Rectal smooth muscle tissue (tissue), 1 donor: ENCODE data around the gene USP25.

Experiments
- H3K27ac ChIP-seq: one replicate; pipeline ENCODE4 v1.7.0; 2013; ENCODE audit warnings: low read depth, low read length, inconsistent platforms
- H3K27me3 ChIP-seq: one replicate; pipeline ENCODE4 v1.7.0; 2013; ENCODE audit warnings: low read length; ENCODE audit not compliant: control insufficient read depth, insufficient read depth
- H3K36me3 ChIP-seq: one replicate; pipeline ENCODE4 v1.7.0; 2013; ENCODE audit warnings: low read length; ENCODE audit not compliant: control insufficient read depth, insufficient read depth
- H3K4me1 ChIP-seq: one replicate; pipeline ENCODE4 v1.7.0; 2013; ENCODE audit warnings: low read length; ENCODE audit not compliant: control insufficient read depth, insufficient read depth
- H3K4me3 ChIP-seq: one replicate; pipeline ENCODE4 v1.7.0; 2013; ENCODE audit warnings: low read length
- H3K9ac ChIP-seq: one replicate; pipeline ENCODE4 v1.7.0; 2013; ENCODE audit warnings: low read length

The USP25 gene

DNA sequence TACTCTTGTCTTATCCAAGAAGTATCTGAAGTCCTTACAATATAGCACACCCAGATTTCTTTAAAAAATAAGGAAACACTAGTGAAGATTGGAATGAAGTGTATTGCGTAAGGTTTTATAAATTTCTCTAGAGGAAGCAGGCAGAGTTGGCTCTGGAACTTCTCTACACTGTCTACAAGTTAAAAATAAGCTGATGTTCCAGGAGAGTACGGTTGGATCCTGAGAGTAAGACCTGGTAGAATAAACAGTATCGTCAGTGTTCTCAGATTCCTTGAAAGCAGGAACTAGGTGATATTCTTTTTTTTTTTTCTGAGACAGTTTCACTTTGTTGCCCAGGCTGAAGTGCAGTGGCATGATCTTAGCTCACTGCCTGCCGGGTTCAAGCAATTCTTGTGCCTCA, 107.9 kb downstream of the USP25 start:
- Histone ChIP-seq H3K27ac (peak overlapping the region; percentile 54), H3K4me3 (no peak overlapping the region), H3K27me3 (no peaks in the 10 kb centered on the region), H3K36me3 (peaks cover 5% of the 10 kb centered on the region), H3K9ac (no peak overlapping the region), H3K4me1 (peaks cover 3% of the 10 kb centered on the region)

DNA sequence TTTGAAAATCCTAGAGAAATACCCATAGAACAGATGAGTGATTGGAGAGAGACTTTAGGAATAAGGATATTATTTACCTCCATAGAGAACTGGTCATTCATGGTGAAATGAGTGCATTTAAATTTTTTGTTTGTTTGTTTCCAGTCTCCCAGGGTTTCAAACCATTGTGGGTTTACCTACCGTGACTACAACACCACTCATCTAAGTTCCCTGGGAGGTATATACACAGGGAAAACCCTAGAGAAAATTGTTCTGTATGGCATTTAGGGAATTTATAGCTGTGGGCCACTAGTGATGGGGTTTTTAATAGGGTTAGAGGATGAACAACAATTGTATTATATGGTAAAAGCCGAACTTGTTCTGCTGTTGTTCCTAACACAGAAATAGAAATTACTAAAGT, 109.2 kb downstream of the USP25 start:
- H3K9ac ChIP-seq: no peak overlapping the region
- no peak overlapping the region for H3K4me3 ChIP-seq
- H3K4me1 ChIP-seq: peaks cover 3% of the 10 kb centered on the region
- H3K27me3 ChIP-seq: no peaks in the 10 kb centered on the region
- H3K36me3 ChIP-seq: peaks cover 5% of the 10 kb centered on the region
- H3K27ac ChIP-seq: no peak overlapping the region

DNA sequence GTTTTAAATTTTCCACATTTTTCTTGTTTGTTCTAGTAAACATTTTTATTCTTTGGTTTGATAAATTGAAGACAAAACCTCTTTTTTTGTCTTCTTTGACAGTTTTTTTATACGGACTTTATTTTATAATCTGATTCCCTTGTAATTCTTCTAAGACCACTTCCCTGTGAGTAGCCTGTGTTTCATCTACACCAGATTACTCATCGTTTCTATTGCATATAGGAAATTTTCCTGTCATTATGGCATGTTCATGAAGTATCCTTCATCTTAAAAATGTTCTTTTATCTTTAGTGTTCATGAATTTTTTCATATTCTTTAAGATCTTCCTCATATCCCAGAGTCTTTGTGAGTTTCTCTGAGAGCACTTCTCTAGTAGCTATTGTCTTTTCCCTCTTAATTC, 109.8 kb downstream of the USP25 start:
- Histone ChIP-seq H3K9ac (no peak overlapping the region), H3K27ac (no peak overlapping the region), H3K4me1 (peaks cover 3% of the 10 kb centered on the region), H3K36me3 (peaks cover 3% of the 10 kb centered on the region), H3K4me3 (no peak overlapping the region), H3K27me3 (no peaks in the 10 kb centered on the region)

DNA sequence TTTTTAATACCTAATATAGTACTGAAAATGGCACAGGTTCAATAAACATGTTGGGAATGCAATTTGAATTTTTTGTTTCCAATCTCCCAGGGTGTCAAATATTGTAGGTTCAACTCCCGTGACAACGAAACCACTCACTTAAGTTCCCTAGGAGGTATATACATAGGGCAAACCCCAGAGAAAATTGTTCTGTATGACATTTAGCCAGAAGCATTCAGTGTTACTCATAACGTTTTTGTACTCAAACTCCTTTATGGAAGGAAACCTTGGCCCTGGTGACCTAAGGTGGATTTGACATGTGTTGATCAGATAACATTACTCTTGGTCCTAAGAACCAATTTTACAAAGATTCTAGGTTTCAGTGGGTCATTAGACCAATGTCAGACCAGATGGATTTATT, 110.6 kb downstream of the USP25 start:
- Histone ChIP-seq H3K4me1 (peaks cover 3% of the 10 kb centered on the region), H3K27me3 (no peaks in the 10 kb centered on the region), H3K4me3 (no peak overlapping the region), H3K27ac (no peak overlapping the region), H3K36me3 (no peaks in the 10 kb centered on the region), H3K9ac (no peak overlapping the region)

DNA sequence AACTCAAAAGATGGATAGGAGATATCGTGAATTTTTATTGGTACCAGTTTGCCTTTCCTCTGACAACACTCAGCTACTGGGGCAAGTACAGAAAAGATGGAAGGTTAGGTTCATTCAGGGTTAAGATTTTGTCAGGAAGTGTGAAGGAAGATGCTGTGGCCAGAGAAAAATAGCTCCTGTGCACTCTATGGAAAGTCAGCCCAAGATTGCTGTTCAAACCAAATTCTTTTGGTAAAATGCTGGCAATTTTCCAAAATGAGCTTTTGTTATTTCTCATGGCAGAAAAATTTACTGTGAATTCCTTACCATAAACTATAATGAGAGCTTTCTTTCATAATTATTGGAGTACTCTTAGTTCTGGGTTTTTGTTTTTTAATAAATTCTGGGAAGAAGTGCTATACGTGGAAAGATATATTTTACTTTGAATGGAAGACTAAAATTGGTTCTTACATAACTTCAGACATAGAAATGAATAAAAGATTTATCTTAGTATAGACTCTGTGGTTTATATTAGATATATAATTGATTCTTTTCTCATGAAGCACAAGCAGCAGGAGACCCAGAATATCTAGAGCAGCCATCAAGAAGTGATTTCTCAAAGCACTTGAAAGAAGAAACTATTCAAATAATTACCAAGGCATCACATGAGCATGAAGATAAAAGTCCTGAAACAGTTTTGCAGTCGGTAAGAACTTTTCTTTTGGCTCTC, 112.2 kb downstream of the USP25 start:
- peaks cover 3% of the 10 kb centered on the region for H3K4me1 ChIP-seq
- no peak overlapping the region for H3K9ac ChIP-seq
- H3K27me3 ChIP-seq: no peaks in the 10 kb centered on the region
- no peaks in the 10 kb centered on the region for H3K36me3 ChIP-seq
- H3K27ac ChIP-seq: no peak overlapping the region
- H3K4me3 ChIP-seq: no peak overlapping the region

- no peak overlapping the region for H3K9ac ChIP-seq
These were observed 112.7 kb downstream of the USP25 start for GRCh38 chr21:15842565-15842880.

GRCh38 chr21:15843766-15844165, 114.0 kb downstream of the USP25 start:
- Histone ChIP-seq H3K4me1 (no peaks in the 10 kb centered on the region), H3K9ac (no peak overlapping the region), H3K4me3 (no peak overlapping the region), H3K27ac (no peak overlapping the region), H3K27me3 (no peaks in the 10 kb centered on the region), H3K36me3 (no peaks in the 10 kb centered on the region)

More at GRCh38 chr21:15842565-15842880, 112.7 kb downstream of the USP25 start:
- Histone ChIP-seq H3K4me3 (no peak overlapping the region), H3K27ac (no peak overlapping the region), H3K4me1 (peaks cover 3% of the 10 kb centered on the region), H3K27me3 (no peaks in the 10 kb centered on the region), H3K36me3 (no peaks in the 10 kb centered on the region)

GRCh38 chr21:15848634-15849560, 119.1 kb downstream of the USP25 start:
- Histone ChIP-seq H3K4me3 (no peak overlapping the region), H3K27me3 (no peaks in the 10 kb centered on the region), H3K9ac (no peak overlapping the region), H3K4me1 (no peaks in the 10 kb centered on the region), H3K27ac (no peak overlapping the region), H3K36me3 (no peaks in the 10 kb centered on the region)

- no peaks in the 10 kb centered on the region for H3K36me3 ChIP-seq
- no peaks in the 10 kb centered on the region for H3K27me3 ChIP-seq
- H3K4me3 ChIP-seq: no peak overlapping the region
- no peak overlapping the region for H3K9ac ChIP-seq
- H3K27ac ChIP-seq: no peak overlapping the region
- no peaks in the 10 kb centered on the region for H3K4me1 ChIP-seq
These were observed 120.1 kb downstream of the USP25 start for GRCh38 chr21:15849927-15850326.

- H3K4me1 ChIP-seq: no peaks in the 10 kb centered on the region
These were observed 120.9 kb downstream of the USP25 start for GRCh38 chr21:15850645-15851044.

DNA sequence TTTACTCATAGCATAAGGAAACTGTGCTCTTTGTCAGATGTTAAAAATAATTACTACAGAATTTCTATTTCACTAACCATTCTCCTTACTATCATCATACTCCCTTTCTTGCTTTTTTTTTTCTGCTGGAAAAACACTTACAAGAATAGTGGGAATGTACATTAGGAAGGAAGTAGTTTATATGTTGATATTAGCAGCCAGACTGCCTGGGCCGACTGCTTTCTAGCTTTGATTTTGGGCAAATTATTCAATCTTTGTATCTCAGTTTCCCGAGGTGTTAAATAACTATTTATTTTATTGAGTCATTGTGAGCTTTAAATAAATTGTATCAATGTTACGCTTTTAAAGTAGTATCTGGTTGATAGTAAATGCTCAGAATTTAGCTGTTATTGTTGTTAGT, 122.4 kb downstream of the USP25 start:
- no peaks in the 10 kb centered on the region for H3K27me3 ChIP-seq
- no peaks in the 10 kb centered on the region for H3K4me1 ChIP-seq
- H3K4me3 ChIP-seq: no peak overlapping the region
- no peak overlapping the region for H3K9ac ChIP-seq
- no peaks in the 10 kb centered on the region for H3K36me3 ChIP-seq
- no peak overlapping the region for H3K27ac ChIP-seq

More at GRCh38 chr21:15850645-15851044, 120.9 kb downstream of the USP25 start:
- no peak overlapping the region for H3K4me3 ChIP-seq
- H3K9ac ChIP-seq: no peak overlapping the region
- H3K27me3 ChIP-seq: no peaks in the 10 kb centered on the region
- H3K27ac ChIP-seq: no peak overlapping the region
- H3K36me3 ChIP-seq: no peaks in the 10 kb centered on the region

DNA sequence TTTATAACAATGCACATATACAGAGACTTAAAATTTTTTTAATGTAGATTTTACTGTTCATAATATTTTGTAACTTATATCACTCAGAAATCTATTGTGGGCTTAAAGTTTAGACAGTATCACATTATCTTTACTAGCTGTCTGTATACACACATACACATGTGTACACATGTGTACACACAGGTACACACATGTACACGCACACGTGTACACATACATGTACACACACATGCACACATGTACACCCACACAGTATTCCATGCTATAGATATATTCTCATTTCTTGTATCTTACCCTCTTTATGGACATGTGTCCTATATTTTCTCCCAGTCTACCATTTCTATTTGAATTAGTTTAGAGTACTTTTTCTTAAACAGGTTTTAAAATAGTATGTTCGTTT, 123.3 kb downstream of the USP25 start:
- Histone ChIP-seq H3K27ac (no peak overlapping the region), H3K36me3 (no peaks in the 10 kb centered on the region), H3K4me3 (no peak overlapping the region), H3K4me1 (no peaks in the 10 kb centered on the region), H3K9ac (no peak overlapping the region), H3K27me3 (no peaks in the 10 kb centered on the region)
